ENCODE measurements around the gene FEN1.

- TF ChIP-seq CTCF (IDR thresholded peaks at IDR 0.05 in 2 of 3, conservative IDR thresholded peaks at IDR 0.05 in 1 of 3; ENCODE audit: borderline replicate concordance in 1 of 3, insufficient read depth in 1 of 3, low read depth in 2 of 3, low read length in 2 of 3) = no peak
- no peak for TF ChIP-seq CBX3 (IDR thresholded peaks at IDR 0.05; ENCODE audit: low read depth)
- TF ChIP-seq ZFX (IDR thresholded peaks at IDR 0.05) = no peak
- TF ChIP-seq EZH2 (IDR thresholded peaks at IDR 0.05) = no peak
Measured at GRCh38 chr11:61836193-61836592, 43.5 kb downstream of the FEN1 start.

Measured in HCT116 (cell line).